Gastroesophageal sphincter (tissue), 3 donors: ENCODE measurements around the gene UGT1A10.

Source experiments
- POLR2A ChIP-seq, 2 donors: fragments of 450-650 bp; IDR thresholded peaks; one replicate each; pipeline ENCODE4 v1.6.1; 2017; ENCODE audit warnings: antibody characterized with exemption in 2 of 2, mild to moderate bottlenecking in 2 of 2, moderate library complexity in 1 of 2
- TF ChIP-seq, protein P1 (sequence below), 4 experiments: fragments of 200-600 bp in 2 of 4; fragments of 450-650 bp in 2 of 4; sonication (generic) in 1 of 4; IDR thresholded peaks; one replicate each; pipeline ENCODE4 v1.5.1; 2017 to 2019; ENCODE audit warnings: antibody characterized with exemption in 4 of 4, mild to moderate bottlenecking in 2 of 4, moderate library complexity in 2 of 4

DNA sequence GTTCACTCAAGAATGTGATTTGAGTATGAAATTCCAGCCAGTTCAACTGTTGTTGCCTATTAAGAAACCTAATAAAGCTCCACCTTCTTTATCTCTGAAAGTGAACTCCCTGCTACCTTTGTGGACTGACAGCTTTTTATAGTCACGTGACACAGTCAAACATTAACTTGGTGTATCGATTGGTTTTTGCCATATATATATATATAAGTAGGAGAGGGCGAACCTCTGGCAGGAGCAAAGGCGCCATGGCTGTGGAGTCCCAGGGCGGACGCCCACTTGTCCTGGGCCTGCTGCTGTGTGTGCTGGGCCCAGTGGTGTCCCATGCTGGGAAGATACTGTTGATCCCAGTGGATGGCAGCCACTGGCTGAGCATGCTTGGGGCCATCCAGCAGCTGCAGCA, 123.8 kb downstream of the UGT1A10 start, which contains the start of gene UGT1A1:
- TF ChIP-seq, protein P1, sequence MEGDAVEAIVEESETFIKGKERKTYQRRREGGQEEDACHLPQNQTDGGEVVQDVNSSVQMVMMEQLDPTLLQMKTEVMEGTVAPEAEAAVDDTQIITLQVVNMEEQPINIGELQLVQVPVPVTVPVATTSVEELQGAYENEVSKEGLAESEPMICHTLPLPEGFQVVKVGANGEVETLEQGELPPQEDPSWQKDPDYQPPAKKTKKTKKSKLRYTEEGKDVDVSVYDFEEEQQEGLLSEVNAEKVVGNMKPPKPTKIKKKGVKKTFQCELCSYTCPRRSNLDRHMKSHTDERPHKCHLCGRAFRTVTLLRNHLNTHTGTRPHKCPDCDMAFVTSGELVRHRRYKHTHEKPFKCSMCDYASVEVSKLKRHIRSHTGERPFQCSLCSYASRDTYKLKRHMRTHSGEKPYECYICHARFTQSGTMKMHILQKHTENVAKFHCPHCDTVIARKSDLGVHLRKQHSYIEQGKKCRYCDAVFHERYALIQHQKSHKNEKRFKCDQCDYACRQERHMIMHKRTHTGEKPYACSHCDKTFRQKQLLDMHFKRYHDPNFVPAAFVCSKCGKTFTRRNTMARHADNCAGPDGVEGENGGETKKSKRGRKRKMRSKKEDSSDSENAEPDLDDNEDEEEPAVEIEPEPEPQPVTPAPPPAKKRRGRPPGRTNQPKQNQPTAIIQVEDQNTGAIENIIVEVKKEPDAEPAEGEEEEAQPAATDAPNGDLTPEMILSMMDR (IDR thresholded peaks at IDR 0.05) = no peak
- TF ChIP-seq POLR2A (IDR thresholded peaks at IDR 0.05) = no peak
